ENCODE data around the gene CCNF. TPM values are rescaled to one million over a fixed set of nuclear protein-coding genes. Genes with fewer than 3 reads are reported as not detected.

CCNF gene
- total and polyA plus RNA-seq, 4 donors: 2.0 to 7.5 (median 2.8) TPM

- Histone ChIP-seq H3K9me3 (ENCODE audit: control insufficient read depth in 4 of 4, insufficient read depth in 3 of 4, low read length in 3 of 4) (no peaks in the 10 kb centered on the region), H3K27ac (ENCODE audit: low read depth in 1 of 2, low read length in 1 of 2) (no peak overlapping the region), H3K27me3 (ENCODE audit: control insufficient read depth in 3 of 3, insufficient read depth in 3 of 3, low read length in 2 of 3) (no peaks in the 10 kb centered on the region), H3K9ac (ENCODE audit: insufficient read depth in 1 of 2, low read length in 2 of 2) (no peak overlapping the region), H3K4me1 (ENCODE audit: control insufficient read depth in 5 of 5, insufficient read depth in 5 of 5, low read length in 5 of 5) (peaks cover 0 to 16% (median 0%) of the 10 kb centered on the region in 5 donors), H3K4me3 (no peak overlapping the region), H3K36me3 (ENCODE audit: control insufficient read depth in 4 of 4, insufficient read depth in 4 of 4, low read length in 4 of 4) (peaks cover 0 to 29% (median 6%) of the 10 kb centered on the region in 4 donors)
- no peak for TF ChIP-seq CTCF (IDR thresholded peaks at IDR 0.05; ENCODE audit: control extremely low read depth, extremely low read depth)
- DNase-seq (no peak), ATAC-seq (ENCODE audit: insufficient read depth, low FRiP score) (no peak)
- 68 to 86% methylated on average over 7 of the region's 7 CpGs for WGBS, 2 donors
These were observed 28.7 kb downstream of the CCNF start for GRCh38 chr16:2457946-2458345.

- no peaks in the 10 kb centered on the region for H3K9me3 ChIP-seq (ENCODE audit: control insufficient read depth in 4 of 4, insufficient read depth in 3 of 4, low read length in 3 of 4)
- H3K27me3 ChIP-seq (ENCODE audit: control insufficient read depth in 3 of 3, insufficient read depth in 3 of 3, low read length in 2 of 3): no peaks in the 10 kb centered on the region
- ATAC-seq (ENCODE audit: insufficient read depth, low FRiP score) (no peak), DNase-seq (no peak)
- H3K36me3 ChIP-seq (ENCODE audit: control insufficient read depth in 4 of 4, insufficient read depth in 4 of 4, low read length in 4 of 4): peaks cover 0 to 20% (median 1%) of the 10 kb centered on the region in 4 donors
- H3K4me1 ChIP-seq (ENCODE audit: control insufficient read depth in 5 of 5, insufficient read depth in 5 of 5, low read length in 5 of 5): peaks cover 0 to 16% (median 0%) of the 10 kb centered on the region in 5 donors
- TF ChIP-seq CTCF (IDR thresholded peaks at IDR 0.05; ENCODE audit: control extremely low read depth, extremely low read depth): no peak
- peak overlapping the region; percentile 43 to 74 for H3K9ac ChIP-seq (ENCODE audit: insufficient read depth in 1 of 2, low read length in 2 of 2)
- no peak overlapping the region for H3K4me3 ChIP-seq
- WGBS, 2 donors: 29 to 34% methylated on average over 18 of the region's 18 CpGs
- H3K27ac ChIP-seq (ENCODE audit: low read depth in 1 of 2, low read length in 1 of 2): no peak overlapping the region
These were observed 29.8 kb downstream of the CCNF start for GRCh38 chr16:2458887-2459646.

- DNase-seq (peak; percentile 94 to 96 (median 96)), ATAC-seq (ENCODE audit: insufficient read depth, low FRiP score) (peak; percentile 97)
- no peak for TF ChIP-seq CTCF (IDR thresholded peaks at IDR 0.05; ENCODE audit: control extremely low read depth, extremely low read depth)
- Histone ChIP-seq H3K27ac (ENCODE audit: low read depth in 1 of 2, low read length in 1 of 2) (peak within 1 kb of the TSS in 1 of 2 donors; percentile 20), H3K9me3 (ENCODE audit: control insufficient read depth in 4 of 4, insufficient read depth in 3 of 4, low read length in 3 of 4) (no peaks in the 10 kb centered on the region), H3K4me3 (peak within 1 kb of the TSS; percentile 37), H3K4me1 (ENCODE audit: control insufficient read depth in 5 of 5, insufficient read depth in 5 of 5, low read length in 5 of 5) (peaks cover 0 to 16% (median 0%) of the 10 kb centered on the region in 5 donors), H3K9ac (ENCODE audit: insufficient read depth in 1 of 2, low read length in 2 of 2) (peak within 1 kb of the TSS; percentile 43 to 74), H3K27me3 (ENCODE audit: control insufficient read depth in 3 of 3, insufficient read depth in 3 of 3, low read length in 2 of 3) (no peaks in the 10 kb centered on the region), H3K36me3 (ENCODE audit: control insufficient read depth in 4 of 4, insufficient read depth in 4 of 4, low read length in 4 of 4) (peaks cover 0 to 17% (median 1%) of the 10 kb centered on the region in 4 donors)
- 1% methylated on average over 59 to 66 of the region's 66 CpGs for WGBS, 2 donors
These were observed 30.6 kb downstream of the CCNF start, which contains the start of gene TEDC2 for GRCh38 chr16:2459647-2460390. Gene TEDC2 (plus strand): TSS chr16:2460109. CDS start chr16:2460145, 36 bp downstream.
